Activated B cell treated with CpG ODN at 0.5 μM for 24 hours (primary cell): ENCODE measurements around the gene COL4A6. TPM values are rescaled to one million over a fixed set of nuclear protein-coding genes. Genes with fewer than 3 reads are reported as not detected.

Source experiments
- ATAC-seq: fragments of 200-7000 bp; cut with Tn5 transposase; one replicate; pipeline ENCODE4 v1.10.0; 2021; ENCODE audit warnings: low read depth, mild to moderate bottlenecking, moderate library complexity
- CTCF ChIA-PET: fragments of 350-600 bp; sonication (Branson Sonifier 250); formaldehyde crosslinking; loops from one replicate; lab custom pipeline; 2021; ENCODE audit warnings: antibody characterized with exemption; lab: Charles Lee
- POLR2A ChIA-PET: fragments of 350-600 bp; sonication (Branson Sonifier 250); formaldehyde crosslinking; loops from one replicate; lab custom pipeline; 2021; ENCODE audit warnings: antibody characterized with exemption; lab: Charles Lee
- DNase-seq: peaks from one replicate; pipeline ENCODE4 v3.0.0; 2022
- H3K27ac Mint-ChIP-seq: one replicate; pipeline ENCODE4 v1.8.0; 2020; ENCODE audit warnings: mixed read lengths
- H3K27me3 Mint-ChIP-seq: one replicate; pipeline ENCODE4 v1.8.0; 2021; ENCODE audit warnings: mixed read lengths
- H3K36me3 Mint-ChIP-seq: one replicate; pipeline ENCODE4 v1.8.0; 2021; ENCODE audit warnings: low read depth, mixed read lengths
- H3K4me1 Mint-ChIP-seq: one replicate; pipeline ENCODE4 v1.8.0; 2021; ENCODE audit warnings: mixed read lengths
- H3K4me3 Mint-ChIP-seq: one replicate; pipeline ENCODE4 v1.8.0; 2020; ENCODE audit warnings: mild to moderate bottlenecking, mixed read lengths
- H3K9me3 Mint-ChIP-seq: one replicate; pipeline ENCODE4 v1.8.0; 2020; ENCODE audit warnings: mixed read lengths
- intact Hi-C: fragments of 100-400 bp; cut with micrococcal nuclease; formaldehyde crosslinking; loops from one replicate; pipeline ENCODE4 v1.15.1; 2024
- total RNA-seq: library from RNA; stranded (reverse); gene quantifications from 2 replicates; pipeline ENCODE4 v1.2.3, GENCODE V29; 2022
- TF ChIP-seq, protein P1 (sequence below): fragments of 200-600 bp; IDR thresholded peaks from one replicate; pipeline ENCODE4 v1.8.0; 2022; ENCODE audit warnings: antibody characterized with exemption, mild to moderate bottlenecking

The COL4A6 gene
- total RNA-seq, 1 donor from 2014 or later: not detected

- H3K4me1 Mint-ChIP-seq: no peaks in the 10 kb centered on the region
- ChIA-PET POLR2A (no interaction called here), CTCF (no interaction called here)
- H3K9me3 Mint-ChIP-seq: no peaks in the 10 kb centered on the region
- H3K4me3 Mint-ChIP-seq: no peak overlapping the region
- TF ChIP-seq, protein P1, sequence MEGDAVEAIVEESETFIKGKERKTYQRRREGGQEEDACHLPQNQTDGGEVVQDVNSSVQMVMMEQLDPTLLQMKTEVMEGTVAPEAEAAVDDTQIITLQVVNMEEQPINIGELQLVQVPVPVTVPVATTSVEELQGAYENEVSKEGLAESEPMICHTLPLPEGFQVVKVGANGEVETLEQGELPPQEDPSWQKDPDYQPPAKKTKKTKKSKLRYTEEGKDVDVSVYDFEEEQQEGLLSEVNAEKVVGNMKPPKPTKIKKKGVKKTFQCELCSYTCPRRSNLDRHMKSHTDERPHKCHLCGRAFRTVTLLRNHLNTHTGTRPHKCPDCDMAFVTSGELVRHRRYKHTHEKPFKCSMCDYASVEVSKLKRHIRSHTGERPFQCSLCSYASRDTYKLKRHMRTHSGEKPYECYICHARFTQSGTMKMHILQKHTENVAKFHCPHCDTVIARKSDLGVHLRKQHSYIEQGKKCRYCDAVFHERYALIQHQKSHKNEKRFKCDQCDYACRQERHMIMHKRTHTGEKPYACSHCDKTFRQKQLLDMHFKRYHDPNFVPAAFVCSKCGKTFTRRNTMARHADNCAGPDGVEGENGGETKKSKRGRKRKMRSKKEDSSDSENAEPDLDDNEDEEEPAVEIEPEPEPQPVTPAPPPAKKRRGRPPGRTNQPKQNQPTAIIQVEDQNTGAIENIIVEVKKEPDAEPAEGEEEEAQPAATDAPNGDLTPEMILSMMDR: no peak
- no peaks in the 10 kb centered on the region for H3K27me3 Mint-ChIP-seq
- ATAC-seq (no peak), DNase-seq (no peak)
- H3K36me3 Mint-ChIP-seq: no peaks in the 10 kb centered on the region
- intact Hi-C loops: no loop called here
- H3K27ac Mint-ChIP-seq: no peak overlapping the region
Measured at GRCh38 chrX:108347800-108348199, 90.4 kb downstream of the COL4A6 start.

DNA sequence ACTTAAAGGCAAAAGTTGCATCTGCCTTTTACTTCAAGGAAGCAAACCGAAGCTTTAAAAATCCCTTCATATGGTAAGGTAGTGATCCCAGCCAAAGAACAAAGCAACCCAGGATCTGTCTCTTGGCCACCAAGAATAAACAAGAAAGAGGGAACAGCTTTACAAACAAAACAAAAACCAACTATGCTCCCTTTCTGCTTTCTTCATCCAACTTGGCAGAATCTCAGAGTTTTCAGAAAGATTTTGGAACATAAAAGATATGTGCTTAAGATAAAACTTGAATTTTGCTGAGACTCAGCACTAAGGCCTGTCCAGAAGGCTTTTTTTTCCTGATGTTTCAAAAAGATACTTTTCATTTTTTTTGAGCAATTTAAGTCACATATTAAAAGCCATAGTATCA, 94.0 kb downstream of the COL4A6 start:
- Mint-ChIP-seq H3K4me1 (no peaks in the 10 kb centered on the region), H3K27ac (no peak overlapping the region), H3K4me3 (no peak overlapping the region), H3K27me3 (no peaks in the 10 kb centered on the region), H3K36me3 (no peaks in the 10 kb centered on the region), H3K9me3 (no peaks in the 10 kb centered on the region)
- ChIA-PET POLR2A (no interaction called here), CTCF (no interaction called here)
- ATAC-seq: no peak
- TF ChIP-seq, protein P1: no peak
- no peak for DNase-seq
- intact Hi-C loops: no loop called here

DNA sequence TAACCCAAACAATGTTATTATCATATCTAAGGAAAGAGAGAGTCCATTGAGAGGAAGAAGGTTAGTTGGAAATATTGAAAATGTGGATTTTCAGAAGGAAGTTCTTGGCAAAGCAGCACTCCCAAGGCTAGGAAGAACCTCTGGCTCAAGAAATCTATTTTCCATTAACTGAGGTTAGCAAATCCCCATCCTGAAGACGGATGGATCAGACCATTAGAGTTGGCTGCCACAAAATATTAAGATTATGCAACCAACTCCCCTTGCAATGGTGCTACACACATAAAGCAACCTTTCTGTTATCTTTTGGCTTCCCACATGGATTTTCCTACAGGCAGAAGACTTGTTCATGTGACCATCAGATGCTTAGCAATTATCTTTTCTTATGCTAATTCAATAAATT, 96.3 kb downstream of the COL4A6 start:
- Mint-ChIP-seq H3K27me3 (no peaks in the 10 kb centered on the region), H3K4me1 (no peaks in the 10 kb centered on the region), H3K4me3 (no peak overlapping the region), H3K27ac (no peak overlapping the region), H3K36me3 (no peaks in the 10 kb centered on the region), H3K9me3 (no peaks in the 10 kb centered on the region)
- ChIA-PET CTCF (no interaction called here), POLR2A (no interaction called here)
- TF ChIP-seq, protein P1: no peak
- no peak for DNase-seq
- intact Hi-C loops: no loop called here
- no peak for ATAC-seq

GRCh38 chrX:108332281-108332680, 105.9 kb downstream of the COL4A6 start:
- CTCF ChIA-PET: no interaction called here
- no peaks in the 10 kb centered on the region for H3K36me3 Mint-ChIP-seq
- H3K4me1 Mint-ChIP-seq: no peaks in the 10 kb centered on the region
- POLR2A ChIA-PET: no interaction called here
- H3K27me3 Mint-ChIP-seq: no peaks in the 10 kb centered on the region
- TF ChIP-seq, protein P1: no peak
- intact Hi-C loops: no loop called here
- DNase-seq (no peak), ATAC-seq (no peak)
- no peak overlapping the region for H3K4me3 Mint-ChIP-seq
- no peak overlapping the region for H3K27ac Mint-ChIP-seq
- H3K9me3 Mint-ChIP-seq: no peaks in the 10 kb centered on the region

GRCh38 chrX:108331126-108331909, 106.9 kb downstream of the COL4A6 start:
- DNase-seq: no peak
- ATAC-seq: no peak
- ChIA-PET CTCF (no interaction called here), POLR2A (no interaction called here)
- intact Hi-C loops: no loop called here
- H3K27me3 Mint-ChIP-seq: no peaks in the 10 kb centered on the region
- H3K4me3 Mint-ChIP-seq: no peak overlapping the region
- H3K27ac Mint-ChIP-seq: no peak overlapping the region
- H3K4me1 Mint-ChIP-seq: no peaks in the 10 kb centered on the region
- TF ChIP-seq, protein P1: no peak
- H3K36me3 Mint-ChIP-seq: no peaks in the 10 kb centered on the region
- H3K9me3 Mint-ChIP-seq: no peaks in the 10 kb centered on the region
